GM12875 (cell line): ENCODE data around the gene SKP2.

ENCODE experiments used
- H3K4me3 ChIP-seq: one replicate; pipeline ENCODE4 v1.5.1; 2011; ENCODE audit warnings: low read depth, low read length, control low read depth
- TF ChIP-seq, protein P1 (sequence below): IDR thresholded peaks from 2 replicates; pipeline ENCODE4 v1.5.1; 2011; ENCODE audit warnings: low read depth, mild to moderate bottlenecking, control low read depth, inconsistent platforms, low read length, moderate library complexity, borderline replicate concordance; ENCODE audit not compliant: insufficient read depth

The SKP2 gene

DNA sequence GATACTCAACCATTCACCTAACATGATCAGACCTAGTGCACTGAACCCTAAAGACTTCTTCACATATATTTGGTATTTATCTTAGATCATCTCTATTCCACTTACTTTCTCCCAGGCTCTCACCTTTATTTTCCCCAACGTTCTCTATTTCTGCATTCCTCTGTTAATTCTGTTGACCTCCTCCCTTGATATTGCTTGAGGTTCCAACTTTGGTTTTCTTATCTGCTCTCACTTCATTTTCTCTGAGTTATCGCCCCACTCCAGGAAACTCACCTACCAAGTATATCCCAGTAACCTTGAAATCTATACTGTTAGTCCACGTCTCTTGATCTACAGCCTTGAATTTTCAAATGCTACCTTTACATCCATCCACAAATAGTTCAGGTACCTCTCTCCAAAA lies 80.6 kb downstream of the SKP2 start:
- no peak overlapping the region for H3K4me3 ChIP-seq
- TF ChIP-seq, protein P1, sequence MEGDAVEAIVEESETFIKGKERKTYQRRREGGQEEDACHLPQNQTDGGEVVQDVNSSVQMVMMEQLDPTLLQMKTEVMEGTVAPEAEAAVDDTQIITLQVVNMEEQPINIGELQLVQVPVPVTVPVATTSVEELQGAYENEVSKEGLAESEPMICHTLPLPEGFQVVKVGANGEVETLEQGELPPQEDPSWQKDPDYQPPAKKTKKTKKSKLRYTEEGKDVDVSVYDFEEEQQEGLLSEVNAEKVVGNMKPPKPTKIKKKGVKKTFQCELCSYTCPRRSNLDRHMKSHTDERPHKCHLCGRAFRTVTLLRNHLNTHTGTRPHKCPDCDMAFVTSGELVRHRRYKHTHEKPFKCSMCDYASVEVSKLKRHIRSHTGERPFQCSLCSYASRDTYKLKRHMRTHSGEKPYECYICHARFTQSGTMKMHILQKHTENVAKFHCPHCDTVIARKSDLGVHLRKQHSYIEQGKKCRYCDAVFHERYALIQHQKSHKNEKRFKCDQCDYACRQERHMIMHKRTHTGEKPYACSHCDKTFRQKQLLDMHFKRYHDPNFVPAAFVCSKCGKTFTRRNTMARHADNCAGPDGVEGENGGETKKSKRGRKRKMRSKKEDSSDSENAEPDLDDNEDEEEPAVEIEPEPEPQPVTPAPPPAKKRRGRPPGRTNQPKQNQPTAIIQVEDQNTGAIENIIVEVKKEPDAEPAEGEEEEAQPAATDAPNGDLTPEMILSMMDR, result no peak
